Neutrophil (primary cell): ENCODE results near the gene OCA2.

Experiments used
- H3K27ac ChIP-seq: fragments of 200-600 bp; sonication (generic); 2 replicates; pipeline ENCODE4 v1.5.1; 2016; ENCODE audit warnings: mild to moderate bottlenecking, moderate library complexity
- H3K27me3 ChIP-seq: fragments of 200-600 bp; sonication (generic); 2 replicates; pipeline ENCODE4 v1.6.0; 2016; ENCODE audit warnings: mild to moderate bottlenecking
- H3K36me3 ChIP-seq: fragments of 200-600 bp; sonication (generic); 2 replicates; pipeline ENCODE4 v1.5.1; 2017
- H3K4me1 ChIP-seq, 2 experiments: fragments of 200-600 bp in 1 of 2; sonication (generic) in 1 of 2; 1 replicate in 1 of 2; 2 replicates in 1 of 2; pipeline versions ENCODE4 v1.5.1 to v1.6.1; 2013 to 2016; ENCODE audit warnings: low read depth in 1 of 2, low read length in 1 of 2, mild to moderate bottlenecking in 1 of 2, moderate library complexity in 1 of 2; ENCODE audit not compliant: control insufficient read depth in 1 of 2, insufficient read depth in 1 of 2
- H3K4me3 ChIP-seq, 2 experiments: fragments of 200-600 bp in 1 of 2; sonication (generic) in 1 of 2; 1 replicate in 1 of 2; 2 replicates in 1 of 2; pipeline ENCODE4 v1.5.1; 2013 to 2016; ENCODE audit warnings: low read depth in 1 of 2, low read length in 1 of 2, mild to moderate bottlenecking in 1 of 2, moderate library complexity in 1 of 2
- H3K9me3 ChIP-seq: fragments of 200-600 bp; sonication (generic); 2 replicates; pipeline ENCODE4 v1.5.1; 2016
- CTCF ChIP-seq: fragments of 200-600 bp; sonication (generic); IDR thresholded peaks from 2 replicates; pipeline ENCODE4 v1.5.1; 2016; ENCODE audit warnings: antibody characterized with exemption

Gene OCA2

GRCh38 chr15:27872355-27872754, 226.8 kb downstream of the OCA2 start:
- H3K27me3 ChIP-seq = no peaks in the 10 kb centered on the region
- no peak overlapping the region for H3K4me3 ChIP-seq
- no peak overlapping the region for H3K27ac ChIP-seq
- H3K4me1 ChIP-seq = no peaks in the 10 kb centered on the region
- TF ChIP-seq CTCF = no peak
- no peaks in the 10 kb centered on the region for H3K9me3 ChIP-seq
- H3K36me3 ChIP-seq = no peaks in the 10 kb centered on the region

GRCh38 chr15:27871902-27872260, 227.2 kb downstream of the OCA2 start:
- Histone ChIP-seq H3K9me3 (no peaks in the 10 kb centered on the region), H3K4me3 (no peak overlapping the region), H3K27ac (no peak overlapping the region), H3K36me3 (no peaks in the 10 kb centered on the region), H3K4me1 (no peaks in the 10 kb centered on the region), H3K27me3 (no peaks in the 10 kb centered on the region)
- no peak for TF ChIP-seq CTCF

- Histone ChIP-seq H3K36me3 (no peaks in the 10 kb centered on the region), H3K4me1 (no peaks in the 10 kb centered on the region)
Measured at GRCh38 chr15:27871078-27871901, 227.8 kb downstream of the OCA2 start.

GRCh38 chr15:27870320-27870719, 228.8 kb downstream of the OCA2 start:
- no peaks in the 10 kb centered on the region for H3K4me1 ChIP-seq
- TF ChIP-seq CTCF = no peak
- no peak overlapping the region for H3K4me3 ChIP-seq
- no peaks in the 10 kb centered on the region for H3K9me3 ChIP-seq
- no peaks in the 10 kb centered on the region for H3K36me3 ChIP-seq
- no peak overlapping the region for H3K27ac ChIP-seq
- no peaks in the 10 kb centered on the region for H3K27me3 ChIP-seq

More at GRCh38 chr15:27871078-27871901, 227.8 kb downstream of the OCA2 start:
- no peak for TF ChIP-seq CTCF
- H3K4me3 ChIP-seq = no peak overlapping the region
- H3K27me3 ChIP-seq = no peaks in the 10 kb centered on the region
- H3K27ac ChIP-seq = no peak overlapping the region
- H3K9me3 ChIP-seq = no peaks in the 10 kb centered on the region

GRCh38 chr15:27869697-27870281, 229.3 kb downstream of the OCA2 start:
- H3K4me1 ChIP-seq = no peaks in the 10 kb centered on the region
- TF ChIP-seq CTCF = no peak
- no peak overlapping the region for H3K4me3 ChIP-seq
- H3K36me3 ChIP-seq = no peaks in the 10 kb centered on the region
- H3K27ac ChIP-seq = no peak overlapping the region
- no peaks in the 10 kb centered on the region for H3K9me3 ChIP-seq
- H3K27me3 ChIP-seq = no peaks in the 10 kb centered on the region
